ENCODE results near the gene MUSK.

GRCh38 chr9:110809038-110809595 is 140.5 kb downstream of the MUSK start:
- TF ChIP-seq REST (IDR thresholded peaks at IDR 0.05; ENCODE audit: unreplicated experiment), result no peak
- TF ChIP-seq EZH2phosphoT487 (IDR thresholded peaks at IDR 0.05; ENCODE audit: unreplicated experiment), result no peak
- no peak for TF ChIP-seq CTCF (conservative IDR thresholded peaks at IDR 0.05; ENCODE audit: low read depth in 2 of 2)
- no peak for TF ChIP-seq JUNB (IDR thresholded peaks at IDR 0.05; ENCODE audit: unreplicated experiment)
- no peak for TF ChIP-seq ZNF331 (CRISPR knock-in tag; IDR thresholded peaks at IDR 0.05; ENCODE audit: low read depth)
- no peak for TF ChIP-seq POLR2AphosphoS5 (IDR thresholded peaks at IDR 0.05; ENCODE audit: low read depth)
- no peak for TF ChIP-seq CREB1 (CRISPR knock-in tag; IDR thresholded peaks at IDR 0.05; ENCODE audit: low read depth)
- TF ChIP-seq EZH2 (IDR thresholded peaks at IDR 0.05; ENCODE audit: low read depth, unreplicated experiment), result no peak
- no peak for TF ChIP-seq NANOG (IDR thresholded peaks at IDR 0.05; ENCODE audit: borderline replicate concordance)
- TF ChIP-seq ETS1 (IDR thresholded peaks at IDR 0.05), result no peak
- no peak for TF ChIP-seq STAT1 (IDR thresholded peaks at IDR 0.05; ENCODE audit: unreplicated experiment)

Measured in GM23338 (cell line).